ENCODE data around the gene ZNF865.

Gene ZNF865

DNA sequence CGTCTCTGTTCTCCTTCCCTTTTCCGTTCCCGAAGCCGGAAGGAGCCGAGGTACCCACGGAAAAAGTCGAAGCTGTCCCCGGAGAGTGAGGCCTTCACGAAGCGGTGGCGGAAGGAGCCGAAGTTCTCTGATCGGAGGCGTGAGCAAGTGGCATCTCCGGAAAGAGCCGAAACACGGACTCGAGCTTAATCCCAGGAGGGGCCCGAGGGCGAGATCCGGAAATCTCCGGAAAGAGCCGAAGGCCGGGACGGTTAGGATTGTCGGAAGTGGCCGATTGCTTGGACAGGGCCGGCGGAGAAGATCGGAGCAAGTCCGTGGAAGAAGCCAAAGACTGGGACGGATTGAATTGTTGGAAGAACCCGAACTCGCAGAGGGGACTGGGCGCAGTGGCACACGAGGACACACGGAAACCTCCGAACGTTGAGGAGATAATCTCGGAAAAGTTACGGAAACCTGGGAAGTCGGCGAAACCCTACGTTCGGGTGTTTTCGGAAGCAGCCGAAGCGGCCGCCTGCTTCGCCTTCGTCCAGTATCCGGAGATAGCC, 48.9 kb downstream of the ZNF865 start:
- Mint-ChIP-seq H3K36me3 (ENCODE audit: low read depth) (peaks cover 18% of the 10 kb centered on the region), H3K4me1 (peaks cover 42% of the 10 kb centered on the region), H3K4me3 (peak overlapping the region; percentile 91 to 93 (median 92)), H3K27me3 (ENCODE audit: low read depth) (peaks cover 1% of the 10 kb centered on the region), H3K9me3 (no peaks in the 10 kb centered on the region), H3K27ac (peak overlapping the region; percentile 98 to 99 (median 99))
- TF ChIP-seq, protein P1, sequence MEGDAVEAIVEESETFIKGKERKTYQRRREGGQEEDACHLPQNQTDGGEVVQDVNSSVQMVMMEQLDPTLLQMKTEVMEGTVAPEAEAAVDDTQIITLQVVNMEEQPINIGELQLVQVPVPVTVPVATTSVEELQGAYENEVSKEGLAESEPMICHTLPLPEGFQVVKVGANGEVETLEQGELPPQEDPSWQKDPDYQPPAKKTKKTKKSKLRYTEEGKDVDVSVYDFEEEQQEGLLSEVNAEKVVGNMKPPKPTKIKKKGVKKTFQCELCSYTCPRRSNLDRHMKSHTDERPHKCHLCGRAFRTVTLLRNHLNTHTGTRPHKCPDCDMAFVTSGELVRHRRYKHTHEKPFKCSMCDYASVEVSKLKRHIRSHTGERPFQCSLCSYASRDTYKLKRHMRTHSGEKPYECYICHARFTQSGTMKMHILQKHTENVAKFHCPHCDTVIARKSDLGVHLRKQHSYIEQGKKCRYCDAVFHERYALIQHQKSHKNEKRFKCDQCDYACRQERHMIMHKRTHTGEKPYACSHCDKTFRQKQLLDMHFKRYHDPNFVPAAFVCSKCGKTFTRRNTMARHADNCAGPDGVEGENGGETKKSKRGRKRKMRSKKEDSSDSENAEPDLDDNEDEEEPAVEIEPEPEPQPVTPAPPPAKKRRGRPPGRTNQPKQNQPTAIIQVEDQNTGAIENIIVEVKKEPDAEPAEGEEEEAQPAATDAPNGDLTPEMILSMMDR (IDR thresholded peaks at IDR 0.05; ENCODE audit: unreplicated experiment in 3 of 3): no peak

DNA sequence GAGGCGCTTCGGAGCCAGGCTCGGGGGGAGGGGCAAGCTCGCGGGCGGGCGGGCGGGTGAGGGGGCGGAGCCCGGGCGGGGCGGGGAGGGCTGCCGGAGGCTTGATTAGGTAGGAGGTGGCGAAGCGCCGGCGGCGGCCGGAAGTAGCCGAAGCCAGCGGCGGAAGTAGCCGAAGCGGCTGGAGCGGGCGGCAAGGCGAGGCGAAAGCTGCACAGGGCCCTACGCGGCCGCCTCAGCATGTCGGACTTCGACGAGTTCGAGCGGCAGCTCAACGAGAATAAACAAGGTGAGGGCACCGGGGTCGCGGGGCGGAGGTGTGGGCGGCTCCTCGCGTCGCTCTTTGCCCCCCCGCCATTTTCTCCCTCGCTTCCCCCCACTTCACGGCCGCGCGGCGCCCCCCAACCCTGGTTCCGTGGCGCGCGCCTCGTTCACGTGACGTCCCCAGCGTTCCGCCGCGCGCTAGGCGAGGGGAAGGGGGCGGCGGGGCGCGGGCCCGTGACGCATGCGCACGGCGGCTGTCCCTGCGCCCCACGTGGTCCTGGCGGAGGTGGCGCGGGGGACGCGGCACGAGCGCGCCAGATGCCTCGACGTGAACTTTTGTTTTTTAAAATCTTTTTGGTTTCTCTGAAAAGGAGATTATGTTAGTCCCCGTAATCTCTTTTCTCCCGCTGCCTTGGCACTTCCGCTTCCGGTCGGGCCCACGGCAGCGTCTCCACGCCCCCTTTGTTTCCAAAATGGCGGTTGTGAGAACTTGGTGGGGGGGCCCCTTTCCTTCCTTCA, 49.6 kb downstream of the ZNF865 start, which contains the start of gene U2AF2:
TSS of gene U2AF2 (plus strand) at position 168 of the 780 bp plus-strand sequence. CDS start at position 238, 70 bp downstream.
- Mint-ChIP-seq H3K27me3 (ENCODE audit: low read depth) (peaks cover 5% of the 10 kb centered on the region), H3K9me3 (no peaks in the 10 kb centered on the region), H3K4me1 (peaks cover 41% of the 10 kb centered on the region), H3K27ac (peak within 1 kb of the TSS; percentile 98 to 99 (median 99)), H3K36me3 (ENCODE audit: low read depth) (peaks cover 21% of the 10 kb centered on the region), H3K4me3 (peak within 1 kb of the TSS; percentile 91 to 93 (median 92))
- TF ChIP-seq, protein P1 (IDR thresholded peaks at IDR 0.05; ENCODE audit: unreplicated experiment in 3 of 3): no peak

DNA sequence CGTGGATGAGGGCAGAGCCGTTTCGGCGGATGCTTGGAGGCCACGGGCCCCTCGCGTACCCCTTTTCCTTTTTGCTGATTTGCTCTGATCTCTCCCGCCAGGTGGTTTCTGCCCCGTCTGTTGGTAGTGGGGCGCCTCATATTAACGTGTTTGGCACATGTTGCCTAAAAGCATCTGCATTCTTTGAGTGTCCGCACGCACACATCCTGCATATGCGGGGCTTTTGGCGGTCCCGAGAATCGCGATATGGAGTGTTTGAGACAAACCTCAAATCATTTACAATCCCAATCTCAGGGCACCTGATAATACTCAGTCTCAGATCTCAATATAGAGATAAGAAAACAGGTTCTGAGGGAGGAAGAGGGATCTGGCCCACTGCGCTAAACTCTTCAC, 50.2 kb downstream of the ZNF865 start:
- H3K27ac Mint-ChIP-seq: peak overlapping the region; percentile 98 to 99 (median 99)
- TF ChIP-seq, protein P1 (IDR thresholded peaks at IDR 0.05; ENCODE audit: unreplicated experiment in 3 of 3): no peak
- H3K4me3 Mint-ChIP-seq: peak overlapping the region; percentile 91 to 93 (median 92)
- H3K9me3 Mint-ChIP-seq: no peaks in the 10 kb centered on the region
- peaks cover 5% of the 10 kb centered on the region for H3K27me3 Mint-ChIP-seq (ENCODE audit: low read depth)
- peaks cover 18% of the 10 kb centered on the region for H3K36me3 Mint-ChIP-seq (ENCODE audit: low read depth)
- peaks cover 35% of the 10 kb centered on the region for H3K4me1 Mint-ChIP-seq

DNA sequence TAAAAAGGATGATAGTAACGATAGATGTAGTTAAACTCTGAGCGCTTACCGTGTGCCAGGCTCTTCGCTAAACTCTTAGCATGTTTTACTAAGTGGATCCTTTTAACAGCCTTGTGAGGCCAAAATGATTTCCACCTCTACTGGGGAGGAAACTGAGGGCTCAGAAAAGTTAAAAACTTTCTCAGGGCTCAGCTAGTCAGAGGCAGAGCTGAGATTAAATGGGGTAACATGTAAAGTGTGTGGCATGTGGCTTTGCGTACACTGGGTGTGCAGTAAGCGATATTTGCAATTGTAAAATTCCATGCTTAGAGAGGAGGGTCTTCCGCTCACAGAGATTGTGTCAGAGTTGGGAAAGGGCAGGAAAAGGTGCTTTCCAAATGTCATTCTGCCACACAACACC, 51.1 kb downstream of the ZNF865 start:
- peak overlapping the region; percentile 91 to 93 (median 92) for H3K4me3 Mint-ChIP-seq
- peaks cover 17% of the 10 kb centered on the region for H3K36me3 Mint-ChIP-seq (ENCODE audit: low read depth)
- no peaks in the 10 kb centered on the region for H3K9me3 Mint-ChIP-seq
- H3K27me3 Mint-ChIP-seq (ENCODE audit: low read depth): peaks cover 5% of the 10 kb centered on the region
- H3K27ac Mint-ChIP-seq: peak overlapping the region; percentile 98 to 99 (median 99)
- H3K4me1 Mint-ChIP-seq: peaks cover 32% of the 10 kb centered on the region
- TF ChIP-seq, protein P1 (IDR thresholded peaks at IDR 0.05; ENCODE audit: unreplicated experiment in 3 of 3): no peak

DNA sequence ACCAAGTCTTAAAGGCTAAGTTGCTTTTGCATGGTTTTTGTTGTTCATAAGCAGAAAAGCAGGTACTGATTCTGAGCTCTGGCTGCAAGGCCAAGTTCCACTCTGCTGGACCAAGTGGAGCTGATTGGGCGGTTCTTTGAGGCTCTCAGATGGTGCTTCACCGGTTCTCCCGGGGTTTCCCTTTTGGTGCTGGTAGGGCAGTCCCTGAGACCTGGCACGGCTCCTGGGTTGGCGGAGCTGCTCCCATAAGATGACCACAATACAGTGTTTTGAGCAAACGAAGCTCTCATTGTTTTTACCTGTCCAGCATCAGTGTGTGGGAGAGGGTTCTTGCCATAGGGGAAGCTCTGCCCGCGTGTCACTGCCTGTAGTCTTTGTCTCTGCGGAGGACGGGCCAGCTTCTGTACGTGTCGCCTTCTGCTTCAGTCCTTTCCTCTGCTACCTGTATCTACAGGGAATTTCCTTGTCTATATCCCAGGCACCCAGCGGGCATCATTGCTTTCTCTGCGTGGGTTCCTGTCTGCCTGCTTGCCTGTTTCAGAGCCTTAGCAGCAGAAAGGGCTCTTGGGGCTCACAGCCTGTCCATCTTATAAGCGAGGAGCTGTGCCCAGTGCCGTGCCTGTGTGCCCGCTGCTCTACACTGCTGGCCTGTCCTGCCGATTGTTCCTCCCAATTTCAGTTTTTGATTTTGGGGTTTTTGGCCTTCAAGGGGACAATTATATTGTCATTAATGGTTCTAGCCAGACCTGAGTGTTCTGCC, 51.7 kb downstream of the ZNF865 start:
- TF ChIP-seq, protein P1 (IDR thresholded peaks at IDR 0.05; ENCODE audit: unreplicated experiment in 3 of 3): no peak
- Mint-ChIP-seq H3K27ac (peak overlapping the region; percentile 29 to 60 (median 45)), H3K27me3 (ENCODE audit: low read depth) (peaks cover 5% of the 10 kb centered on the region), H3K4me1 (peaks cover 32% of the 10 kb centered on the region), H3K9me3 (no peaks in the 10 kb centered on the region), H3K36me3 (ENCODE audit: low read depth) (peaks cover 21% of the 10 kb centered on the region), H3K4me3 (peak overlapping the region; percentile 91 to 93 (median 92))

Measured in nephron (organoid).